GM23338 (cell line): ENCODE measurements around the gene MYO9B.

Experiments
- CREB1 ChIP-seq: fragments of 250-450 bp; sonication (Bioruptor Pico); IDR thresholded peaks from 2 replicates; pipeline ENCODE4 v1.5.0; 2020; ENCODE audit warnings: low read depth, mild to moderate bottlenecking, moderate library complexity
- EZH2 ChIP-seq: fragments of 200-600 bp; sonication (generic); IDR thresholded peaks from one replicate; pipeline ENCODE4 v1.8.0; 2017; ENCODE audit warnings: antibody characterized with exemption, mild to moderate bottlenecking, low read depth; ENCODE audit not compliant: unreplicated experiment
- JUNB ChIP-seq: IDR thresholded peaks from one replicate; pipeline ENCODE4 v1.6.1; 2016; ENCODE audit warnings: antibody characterized with exemption; ENCODE audit not compliant: unreplicated experiment
- POLR2AphosphoS5 ChIP-seq: IDR thresholded peaks from 2 replicates; pipeline ENCODE4 v1.6.1; 2016; ENCODE audit warnings: antibody characterized with exemption, low read depth
- STAT1 ChIP-seq: IDR thresholded peaks from one replicate; pipeline ENCODE4 v1.6.1; 2016; ENCODE audit warnings: antibody characterized with exemption; ENCODE audit not compliant: unreplicated experiment
- TF ChIP-seq, protein P1 (sequence below), 2 experiments: fragments of 200-600 bp in 1 of 2; sonication (generic) in 1 of 2; conservative IDR thresholded peaks; 2 replicates each; pipeline versions ENCODE4 v1.5.1 to v1.6.1; 2016 to 2017; ENCODE audit warnings: antibody characterized with exemption in 2 of 2, low read depth in 2 of 2, mild to moderate bottlenecking in 2 of 2, moderate library complexity in 1 of 2
- TF ChIP-seq, protein P2 (sequence below): IDR thresholded peaks from one replicate; pipeline ENCODE4 v1.6.1; 2018; ENCODE audit warnings: antibody characterized with exemption; ENCODE audit not compliant: unreplicated experiment

DNA sequence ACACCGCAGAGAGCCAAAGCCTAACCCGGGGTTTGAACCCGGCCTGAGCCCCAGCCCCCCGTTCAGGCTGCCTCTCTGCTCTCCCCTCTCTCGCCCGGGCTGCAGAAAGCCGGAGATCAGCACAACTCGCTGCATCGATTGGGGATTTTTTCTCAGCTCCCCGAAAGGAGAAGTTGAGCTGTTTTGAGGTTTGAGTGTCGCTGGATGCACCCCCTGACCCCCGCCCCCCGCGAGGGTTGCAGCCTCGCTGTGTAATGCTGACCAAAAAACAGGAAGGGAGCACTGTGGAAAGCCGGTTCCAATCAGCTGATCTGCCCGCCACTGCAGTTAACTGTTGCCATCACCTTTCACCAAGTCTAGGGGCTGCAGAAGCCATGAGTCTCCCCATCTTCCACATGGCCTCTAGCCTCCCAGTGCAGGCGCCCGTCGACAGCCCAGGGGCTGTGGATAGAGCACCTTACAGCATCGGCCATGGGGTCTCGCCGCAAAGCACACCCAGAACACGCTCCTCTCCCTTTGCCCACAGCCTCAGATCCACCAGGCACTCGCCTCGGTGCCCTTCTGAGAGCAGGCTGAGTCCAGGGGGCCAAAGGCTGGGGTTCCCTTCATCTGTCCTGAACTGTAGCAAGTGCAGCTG, 34.5 kb downstream of the MYO9B start:
- TF ChIP-seq, protein P1, sequence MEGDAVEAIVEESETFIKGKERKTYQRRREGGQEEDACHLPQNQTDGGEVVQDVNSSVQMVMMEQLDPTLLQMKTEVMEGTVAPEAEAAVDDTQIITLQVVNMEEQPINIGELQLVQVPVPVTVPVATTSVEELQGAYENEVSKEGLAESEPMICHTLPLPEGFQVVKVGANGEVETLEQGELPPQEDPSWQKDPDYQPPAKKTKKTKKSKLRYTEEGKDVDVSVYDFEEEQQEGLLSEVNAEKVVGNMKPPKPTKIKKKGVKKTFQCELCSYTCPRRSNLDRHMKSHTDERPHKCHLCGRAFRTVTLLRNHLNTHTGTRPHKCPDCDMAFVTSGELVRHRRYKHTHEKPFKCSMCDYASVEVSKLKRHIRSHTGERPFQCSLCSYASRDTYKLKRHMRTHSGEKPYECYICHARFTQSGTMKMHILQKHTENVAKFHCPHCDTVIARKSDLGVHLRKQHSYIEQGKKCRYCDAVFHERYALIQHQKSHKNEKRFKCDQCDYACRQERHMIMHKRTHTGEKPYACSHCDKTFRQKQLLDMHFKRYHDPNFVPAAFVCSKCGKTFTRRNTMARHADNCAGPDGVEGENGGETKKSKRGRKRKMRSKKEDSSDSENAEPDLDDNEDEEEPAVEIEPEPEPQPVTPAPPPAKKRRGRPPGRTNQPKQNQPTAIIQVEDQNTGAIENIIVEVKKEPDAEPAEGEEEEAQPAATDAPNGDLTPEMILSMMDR (conservative IDR thresholded peaks at IDR 0.05; ENCODE audit: low read depth in 2 of 2): no peak
- no peak for TF ChIP-seq POLR2AphosphoS5
- no peak for TF ChIP-seq EZH2
- TF ChIP-seq JUNB: no peak
- TF ChIP-seq STAT1: no peak
- TF ChIP-seq, protein P2, sequence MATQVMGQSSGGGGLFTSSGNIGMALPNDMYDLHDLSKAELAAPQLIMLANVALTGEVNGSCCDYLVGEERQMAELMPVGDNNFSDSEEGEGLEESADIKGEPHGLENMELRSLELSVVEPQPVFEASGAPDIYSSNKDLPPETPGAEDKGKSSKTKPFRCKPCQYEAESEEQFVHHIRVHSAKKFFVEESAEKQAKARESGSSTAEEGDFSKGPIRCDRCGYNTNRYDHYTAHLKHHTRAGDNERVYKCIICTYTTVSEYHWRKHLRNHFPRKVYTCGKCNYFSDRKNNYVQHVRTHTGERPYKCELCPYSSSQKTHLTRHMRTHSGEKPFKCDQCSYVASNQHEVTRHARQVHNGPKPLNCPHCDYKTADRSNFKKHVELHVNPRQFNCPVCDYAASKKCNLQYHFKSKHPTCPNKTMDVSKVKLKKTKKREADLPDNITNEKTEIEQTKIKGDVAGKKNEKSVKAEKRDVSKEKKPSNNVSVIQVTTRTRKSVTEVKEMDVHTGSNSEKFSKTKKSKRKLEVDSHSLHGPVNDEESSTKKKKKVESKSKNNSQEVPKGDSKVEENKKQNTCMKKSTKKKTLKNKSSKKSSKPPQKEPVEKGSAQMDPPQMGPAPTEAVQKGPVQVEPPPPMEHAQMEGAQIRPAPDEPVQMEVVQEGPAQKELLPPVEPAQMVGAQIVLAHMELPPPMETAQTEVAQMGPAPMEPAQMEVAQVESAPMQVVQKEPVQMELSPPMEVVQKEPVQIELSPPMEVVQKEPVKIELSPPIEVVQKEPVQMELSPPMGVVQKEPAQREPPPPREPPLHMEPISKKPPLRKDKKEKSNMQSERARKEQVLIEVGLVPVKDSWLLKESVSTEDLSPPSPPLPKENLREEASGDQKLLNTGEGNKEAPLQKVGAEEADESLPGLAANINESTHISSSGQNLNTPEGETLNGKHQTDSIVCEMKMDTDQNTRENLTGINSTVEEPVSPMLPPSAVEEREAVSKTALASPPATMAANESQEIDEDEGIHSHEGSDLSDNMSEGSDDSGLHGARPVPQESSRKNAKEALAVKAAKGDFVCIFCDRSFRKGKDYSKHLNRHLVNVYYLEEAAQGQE: no peak
- no peak for TF ChIP-seq CREB1 (CRISPR knock-in tag)
